ENCODE measurements around the gene GRAMD4. TPM values are rescaled to one million over a fixed set of nuclear protein-coding genes. Genes with fewer than 3 reads are reported as not detected.
A peak's percentile ranks its signal among the peaks of the same experiment; 100 is the strongest.
"Not testable (repeated sequence)": the region's sequence is repeated elsewhere in the genome, so short reads cannot be mapped to it uniquely, and the experiment has no call there.

Gene GRAMD4
- polyA plus RNA-seq, 3 donors: 9.5 to 33.3 (median 12.6) TPM

- intact Hi-C loops (cut with micrococcal nuclease): loop anchor here in 1 of 2 donors (5.0 kb wide), 1 partner anchor 58 kb away; no protein-coding TSS in a partner anchor
- H3K4me3 Mint-ChIP-seq: peak overlapping the region; percentile 30 to 45
- Histone ChIP-seq H3K4me3 (replicated peaks in 1 of 3; ENCODE audit: low read depth in 2 of 3, low read length in 3 of 3) (peak overlapping the region in 2 of 3 experiments; percentile 43 to 73), H3K79me2 (ENCODE audit: insufficient read depth, low read length) (peaks cover 55% of the 10 kb centered on the region), H4K20me1 (ENCODE audit: insufficient read depth, low read length) (peaks cover 60% of the 10 kb centered on the region), H3K9ac (ENCODE audit: insufficient read depth, low read length, poor library complexity, severe bottlenecking) (peak overlapping the region; percentile 53), H3K9me3 (replicated peaks in 1 of 2; ENCODE audit: control insufficient read depth in 1 of 2, insufficient read depth in 1 of 2, low read length in 2 of 2) (no peaks in the 10 kb centered on the region), H3K27ac (ENCODE audit: low read depth in 1 of 2, low read length in 2 of 2) (peak overlapping the region; percentile 70 to 81), H3K36me3 (replicated peaks in 1 of 2; ENCODE audit: control insufficient read depth in 1 of 2, insufficient read depth in 2 of 2, low read length in 2 of 2) (no peaks in the 10 kb centered on the region), H3K4me2 (replicated peaks; ENCODE audit: extremely low read depth, low read length, poor library complexity, severe bottlenecking) (peak overlapping the region; percentile 83), H2AFZ (ENCODE audit: insufficient read depth, low read depth, low read length, poor library complexity, severe bottlenecking) (no peak overlapping the region), H3K27me3 (ENCODE audit: control insufficient read depth in 2 of 2, insufficient read depth in 2 of 2, low read length in 2 of 2) (no peaks in the 10 kb centered on the region), H3K4me1 (ENCODE audit: control insufficient read depth in 1 of 2, insufficient read depth in 2 of 2, low read length in 2 of 2) (peaks cover 69 to 86% of the 10 kb centered on the region in 2 donors)
- H3K27me3 Mint-ChIP-seq (ENCODE audit: low read depth in 3 of 3): peaks cover 0 to 2% (median 1%) of the 10 kb centered on the region in 3 donors
- peaks cover 1 to 13% of the 10 kb centered on the region in 2 donors for H3K36me3 Mint-ChIP-seq
- no peak for DNase-seq
- H3K27ac Mint-ChIP-seq: peak overlapping the region in 3 of 7 donors; percentile 15 to 68 (median 30)
- WGBS (ENCODE audit: insufficient coverage): 92% methylated on average over 22 of the region's 23 CpGs
- no peaks in the 10 kb centered on the region for H3K9me3 Mint-ChIP-seq
- TF ChIP-seq, protein P1, sequence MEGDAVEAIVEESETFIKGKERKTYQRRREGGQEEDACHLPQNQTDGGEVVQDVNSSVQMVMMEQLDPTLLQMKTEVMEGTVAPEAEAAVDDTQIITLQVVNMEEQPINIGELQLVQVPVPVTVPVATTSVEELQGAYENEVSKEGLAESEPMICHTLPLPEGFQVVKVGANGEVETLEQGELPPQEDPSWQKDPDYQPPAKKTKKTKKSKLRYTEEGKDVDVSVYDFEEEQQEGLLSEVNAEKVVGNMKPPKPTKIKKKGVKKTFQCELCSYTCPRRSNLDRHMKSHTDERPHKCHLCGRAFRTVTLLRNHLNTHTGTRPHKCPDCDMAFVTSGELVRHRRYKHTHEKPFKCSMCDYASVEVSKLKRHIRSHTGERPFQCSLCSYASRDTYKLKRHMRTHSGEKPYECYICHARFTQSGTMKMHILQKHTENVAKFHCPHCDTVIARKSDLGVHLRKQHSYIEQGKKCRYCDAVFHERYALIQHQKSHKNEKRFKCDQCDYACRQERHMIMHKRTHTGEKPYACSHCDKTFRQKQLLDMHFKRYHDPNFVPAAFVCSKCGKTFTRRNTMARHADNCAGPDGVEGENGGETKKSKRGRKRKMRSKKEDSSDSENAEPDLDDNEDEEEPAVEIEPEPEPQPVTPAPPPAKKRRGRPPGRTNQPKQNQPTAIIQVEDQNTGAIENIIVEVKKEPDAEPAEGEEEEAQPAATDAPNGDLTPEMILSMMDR (IDR thresholded peaks at IDR 0.05): no peak
- peaks cover 74% of the 10 kb centered on the region for H3K4me1 Mint-ChIP-seq
These were observed 529 bp downstream of the GRAMD4 start for GRCh38 chr22:46620588-46621242.

DNA sequence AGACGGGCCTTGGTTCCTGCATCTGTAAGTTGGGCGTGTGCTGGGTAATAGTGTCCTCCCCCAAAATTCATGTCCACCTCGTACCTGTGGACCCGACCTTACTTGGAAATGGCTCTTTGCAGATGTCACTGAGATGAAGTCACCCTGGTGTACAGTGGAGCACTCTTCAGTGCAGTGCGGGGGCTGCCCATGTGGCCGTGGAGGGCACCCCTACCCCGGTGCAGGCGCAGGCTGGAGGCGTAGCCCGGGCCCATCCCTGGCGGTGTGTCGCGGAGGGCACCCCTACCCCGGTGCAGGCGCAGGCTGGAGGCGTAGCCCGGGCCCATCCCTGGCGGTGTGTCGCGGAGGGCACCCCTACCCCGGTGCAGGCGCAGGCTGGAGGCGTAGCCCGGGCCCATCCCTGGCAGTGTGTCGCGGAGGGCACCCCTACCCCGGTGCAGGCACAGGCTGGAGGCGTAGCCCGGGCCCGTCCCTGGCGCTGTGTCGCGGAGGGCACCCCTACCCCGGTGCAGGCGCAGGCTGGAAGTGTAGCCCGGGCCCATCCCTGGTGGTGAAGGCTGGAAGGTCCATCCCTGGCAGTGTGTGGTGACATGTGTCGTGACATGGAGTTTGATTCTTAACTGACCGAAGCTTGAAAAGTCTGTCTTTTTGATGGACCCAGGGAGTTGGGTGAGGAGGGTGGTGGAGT, 1.2 kb downstream of the GRAMD4 start:
- Mint-ChIP-seq H3K4me3 (peak overlapping the region; percentile 77 to 92), H3K4me1 (peaks cover 75% of the 10 kb centered on the region), H3K27ac (peak overlapping the region; percentile 85 to 95 (median 91)), H3K36me3 (peaks cover 4 to 17% of the 10 kb centered on the region in 2 donors)
- Histone ChIP-seq H3K4me1 (ENCODE audit: control insufficient read depth in 1 of 2, insufficient read depth in 2 of 2, low read length in 2 of 2) (peaks cover 68 to 86% of the 10 kb centered on the region in 2 donors), H4K20me1 (ENCODE audit: insufficient read depth, low read length) (peaks cover 67% of the 10 kb centered on the region), H3K9ac (ENCODE audit: insufficient read depth, low read length, poor library complexity, severe bottlenecking) (peak overlapping the region; percentile 53), H3K27ac (ENCODE audit: low read depth in 1 of 2, low read length in 2 of 2) (peak overlapping the region; percentile 52 to 81), H3K4me3 (replicated peaks in 1 of 3; ENCODE audit: low read depth in 2 of 3, low read length in 3 of 3) (peak overlapping the region in 2 of 3 experiments; percentile 6 to 73), H3K79me2 (ENCODE audit: insufficient read depth, low read length) (peaks cover 62% of the 10 kb centered on the region), H3K4me2 (replicated peaks; ENCODE audit: extremely low read depth, low read length, poor library complexity, severe bottlenecking) (peak overlapping the region; percentile 83)
- H3K9me3 Mint-ChIP-seq; H3K27me3 Mint-ChIP-seq (ENCODE audit: low read depth in 3 of 3); H3K27me3 ChIP-seq (ENCODE audit: control insufficient read depth in 2 of 2, insufficient read depth in 2 of 2, low read length in 2 of 2); H2AFZ ChIP-seq (ENCODE audit: insufficient read depth, low read depth, low read length, poor library complexity, severe bottlenecking); H3K9me3 ChIP-seq (replicated peaks in 1 of 2; ENCODE audit: control insufficient read depth in 1 of 2, insufficient read depth in 1 of 2, low read length in 2 of 2); DNase-seq; H3K36me3 ChIP-seq (replicated peaks in 1 of 2; ENCODE audit: control insufficient read depth in 1 of 2, insufficient read depth in 2 of 2, low read length in 2 of 2): not testable (repeated sequence)
- 89% methylated on average over 16 of the region's 38 CpGs for WGBS (ENCODE audit: insufficient coverage)
- intact Hi-C loops (cut with micrococcal nuclease): loop anchor here in 1 of 2 donors (5.0 kb wide), 1 partner anchor 59 kb away; no protein-coding TSS in a partner anchor

Measured in CD14-positive monocyte (primary cell).